Hematopoietic multipotent progenitor cell treated with erythropoietin and hydrocortisone succinate and interleukin-3 and kit ligand, for 17 days (in vitro differentiated cells): Measurements from ENCODE around the gene WDFY1.
A peak's percentile ranks its signal among the peaks of the same experiment; 100 is the strongest.

ENCODE experiments used
- DNase-seq: peaks from one replicate; pipeline ENCODE4 v3.0.0-alpha.2; 2015; ENCODE audit warnings: low spot score

Gene WDFY1

GRCh38 chr2:223944703-223945531 is at the start of gene WDFY1:
Gene WDFY1 (minus strand): TSS chr2:223945335. CDS start chr2:223945284, 51 bp downstream.
- DNase-seq: peak; percentile 63

GRCh38 chr2:223994562-223995162 is 49.5 kb upstream of the WDFY1 start:
- no peak for DNase-seq

- peak; percentile 80 for DNase-seq
These were observed 48.6 kb upstream of the WDFY1 start for GRCh38 chr2:223993634-223994232.

- DNase-seq: no peak
These were observed 46.5 kb upstream of the WDFY1 start for GRCh38 chr2:223991611-223992010.

- DNase-seq: no peak
These were observed 44.7 kb upstream of the WDFY1 start for GRCh38 chr2:223989856-223990232.

- DNase-seq: no peak
These were observed 44.2 kb upstream of the WDFY1 start for GRCh38 chr2:223989206-223989855.

- no peak for DNase-seq
These were observed 36.1 kb upstream of the WDFY1 start for GRCh38 chr2:223981241-223981640.

- no peak for DNase-seq
These were observed 35.7 kb upstream of the WDFY1 start for GRCh38 chr2:223980803-223981202.

GRCh38 chr2:223980397-223980735 is 35.2 kb upstream of the WDFY1 start:
- DNase-seq: no peak

- no peak for DNase-seq
These were observed 34.7 kb upstream of the WDFY1 start for GRCh38 chr2:223979730-223980396.

- DNase-seq: no peak
These were observed 33.3 kb upstream of the WDFY1 start for GRCh38 chr2:223978451-223978850.

- no peak for DNase-seq
These were observed 31.6 kb upstream of the WDFY1 start for GRCh38 chr2:223976635-223977226.

- no peak for DNase-seq
These were observed 28.5 kb upstream of the WDFY1 start for GRCh38 chr2:223973606-223974005.

- DNase-seq: no peak
These were observed 27.5 kb upstream of the WDFY1 start for GRCh38 chr2:223972656-223973102.

GRCh38 chr2:223971731-223972130 is 26.6 kb upstream of the WDFY1 start:
- DNase-seq: no peak

GRCh38 chr2:223970343-223971128 is 25.4 kb upstream of the WDFY1 start:
- DNase-seq: peak; percentile 79

GRCh38 chr2:223969856-223970255 is 24.7 kb upstream of the WDFY1 start:
- no peak for DNase-seq

- no peak for DNase-seq
These were observed 24.2 kb upstream of the WDFY1 start for GRCh38 chr2:223969315-223969714.

- no peak for DNase-seq
These were observed 22.8 kb upstream of the WDFY1 start for GRCh38 chr2:223967981-223968380.

GRCh38 chr2:223959688-223960087 is 14.6 kb upstream of the WDFY1 start:
- peak; percentile 48 for DNase-seq
